ENCODE data around the gene CALN1. TPM values are rescaled to one million over a fixed set of nuclear protein-coding genes. Genes with fewer than 3 reads are reported as not detected.

Gene CALN1
- polyA plus RNA-seq, 3 donors = under 0.01 TPM; not detected in 2

- H3K79me2 ChIP-seq (ENCODE audit: insufficient read depth, low read length) = no peaks in the 10 kb centered on the region
- no peak overlapping the region for H3K4me3 ChIP-seq (replicated peaks in 1 of 3; ENCODE audit: low read depth in 2 of 3, low read length in 3 of 3)
- DNase-seq = no peak
- no peaks in the 10 kb centered on the region for H4K20me1 ChIP-seq (ENCODE audit: insufficient read depth, low read length)
- no peak overlapping the region for H2AFZ ChIP-seq (ENCODE audit: insufficient read depth, low read depth, low read length, poor library complexity, severe bottlenecking)
- H3K9ac ChIP-seq (ENCODE audit: insufficient read depth, low read length, poor library complexity, severe bottlenecking) = no peak overlapping the region
- intact Hi-C loops (cut with micrococcal nuclease) = no loop called here
- no peak for TF ChIP-seq CTCF (IDR thresholded peaks at IDR 0.05)
- no peaks in the 10 kb centered on the region for H3K27me3 ChIP-seq (ENCODE audit: control insufficient read depth in 2 of 2, insufficient read depth in 2 of 2, low read length in 2 of 2)
- peaks cover 5 to 8% of the 10 kb centered on the region in 2 donors for H3K9me3 ChIP-seq (replicated peaks in 1 of 2; ENCODE audit: control insufficient read depth in 1 of 2, insufficient read depth in 1 of 2, low read length in 2 of 2)
- Mint-ChIP-seq H3K9me3 (peaks cover under 1 to 14% (median 6%) of the 10 kb centered on the region in 7 donors), H3K27me3 (ENCODE audit: low read depth in 3 of 3) (peaks cover 0 to 2% (median 0%) of the 10 kb centered on the region in 3 donors), H3K36me3 (no peaks in the 10 kb centered on the region), H3K4me1 (no peaks in the 10 kb centered on the region), H3K4me3 (no peak overlapping the region), H3K27ac (no peak overlapping the region)
- no peak overlapping the region for H3K4me2 ChIP-seq (replicated peaks; ENCODE audit: extremely low read depth, low read length, poor library complexity, severe bottlenecking)
- WGBS (ENCODE audit: insufficient coverage) = 92% methylated on average over 3 of the region's 4 CpGs
- no peaks in the 10 kb centered on the region for H3K36me3 ChIP-seq (replicated peaks in 1 of 2; ENCODE audit: control insufficient read depth in 1 of 2, insufficient read depth in 2 of 2, low read length in 2 of 2)
- no peaks in the 10 kb centered on the region for H3K4me1 ChIP-seq (ENCODE audit: control insufficient read depth in 1 of 2, insufficient read depth in 2 of 2, low read length in 2 of 2)
- no peak overlapping the region for H3K27ac ChIP-seq (ENCODE audit: low read depth in 1 of 2, low read length in 2 of 2)
Measured at GRCh38 chr7:72015136-72015535, 397.0 kb downstream of the CALN1 start.

- Histone ChIP-seq H3K79me2 (ENCODE audit: insufficient read depth, low read length) (no peaks in the 10 kb centered on the region), H3K36me3 (replicated peaks in 1 of 2; ENCODE audit: control insufficient read depth in 1 of 2, insufficient read depth in 2 of 2, low read length in 2 of 2) (no peaks in the 10 kb centered on the region), H3K4me1 (ENCODE audit: control insufficient read depth in 1 of 2, insufficient read depth in 2 of 2, low read length in 2 of 2) (no peaks in the 10 kb centered on the region), H3K9me3 (replicated peaks in 1 of 2; ENCODE audit: control insufficient read depth in 1 of 2, insufficient read depth in 1 of 2, low read length in 2 of 2) (peaks cover 0 to 3% of the 10 kb centered on the region in 2 donors), H3K27me3 (ENCODE audit: control insufficient read depth in 2 of 2, insufficient read depth in 2 of 2, low read length in 2 of 2) (no peaks in the 10 kb centered on the region), H3K27ac (ENCODE audit: low read depth in 1 of 2, low read length in 2 of 2) (no peak overlapping the region), H3K4me2 (replicated peaks; ENCODE audit: extremely low read depth, low read length, poor library complexity, severe bottlenecking) (no peak overlapping the region), H2AFZ (ENCODE audit: insufficient read depth, low read depth, low read length, poor library complexity, severe bottlenecking) (no peak overlapping the region), H4K20me1 (ENCODE audit: insufficient read depth, low read length) (no peaks in the 10 kb centered on the region), H3K4me3 (replicated peaks in 1 of 3; ENCODE audit: low read depth in 2 of 3, low read length in 3 of 3) (no peak overlapping the region), H3K9ac (ENCODE audit: insufficient read depth, low read length, poor library complexity, severe bottlenecking) (no peak overlapping the region)
- no peaks in the 10 kb centered on the region for H3K36me3 Mint-ChIP-seq
- no peaks in the 10 kb centered on the region for H3K4me1 Mint-ChIP-seq
- H3K4me3 Mint-ChIP-seq = no peak overlapping the region
- H3K27me3 Mint-ChIP-seq (ENCODE audit: low read depth in 3 of 3) = peaks cover 0 to 2% (median 0%) of the 10 kb centered on the region in 3 donors
- H3K27ac Mint-ChIP-seq = no peak overlapping the region
- intact Hi-C loops (cut with micrococcal nuclease) = no loop called here
- TF ChIP-seq CTCF (IDR thresholded peaks at IDR 0.05) = no peak
- no peak for DNase-seq
- peaks cover 2 to 21% (median 4%) of the 10 kb centered on the region in 7 donors for H3K9me3 Mint-ChIP-seq
- WGBS (ENCODE audit: insufficient coverage) = 94% methylated on average over 8 of the region's 10 CpGs
Measured at GRCh38 chr7:72007018-72007417, 405.1 kb downstream of the CALN1 start.

Measured in CD14-positive monocyte (primary cell).